Natural killer cell (primary cell): ENCODE results near the gene TPST1. TPM values are rescaled to one million over a fixed set of nuclear protein-coding genes. Genes with fewer than 3 reads are reported as not detected.

ENCODE experiments used
- ATAC-seq, 3 donors: fragments of 150-1000 bp in 2 of 3; fragments of 200-7000 bp in 1 of 3; cut with Tn5 transposase; 1 replicate in 1 of 3; 2 replicates in 2 of 3; pipeline ENCODE4 v1.10.0; 2021; ENCODE audit warnings: mild to moderate bottlenecking in 2 of 3, moderate library complexity in 2 of 3
- DNase-seq, 2 donors: peaks; one replicate each; pipeline versions ENCODE4 v3.0.0 to v3.0.0-alpha.2; 2013 to 2021; ENCODE audit warnings: mixed read lengths in 1 of 2
- H3K27ac ChIP-seq: one replicate; pipeline ENCODE4 v1.5.1; 2013; ENCODE audit warnings: mild to moderate bottlenecking, low read length
- H3K27me3 ChIP-seq: one replicate; pipeline ENCODE4 v1.6.1; 2013; ENCODE audit warnings: low read length; ENCODE audit not compliant: control insufficient read depth, insufficient read depth
- H3K36me3 ChIP-seq: one replicate; pipeline ENCODE4 v1.6.1; 2013; ENCODE audit warnings: low read length; ENCODE audit not compliant: control insufficient read depth, insufficient read depth
- H3K4me1 ChIP-seq: one replicate; pipeline ENCODE4 v1.6.1; 2013; ENCODE audit warnings: low read length; ENCODE audit not compliant: control insufficient read depth, insufficient read depth
- H3K4me3 ChIP-seq: one replicate; pipeline ENCODE4 v1.5.1; 2013; ENCODE audit warnings: low read length
- H3K9me3 ChIP-seq: one replicate; pipeline ENCODE4 v1.6.1; 2013; ENCODE audit warnings: low read length; ENCODE audit not compliant: control insufficient read depth, insufficient read depth
- H3K27ac Mint-ChIP-seq, 2 donors: one replicate each; pipeline ENCODE4 v1.8.0; 2022; ENCODE audit warnings: mild to moderate bottlenecking in 2 of 2, mixed read lengths in 2 of 2, moderate library complexity in 1 of 2
- H3K27me3 Mint-ChIP-seq, 2 donors: one replicate each; pipeline ENCODE4 v1.8.0; 2022; ENCODE audit warnings: low read depth in 2 of 2, mixed read lengths in 2 of 2
- H3K36me3 Mint-ChIP-seq: one replicate; pipeline ENCODE4 v1.8.0; 2022; ENCODE audit warnings: mixed read lengths
- H3K4me1 Mint-ChIP-seq, 2 donors: one replicate each; pipeline ENCODE4 v1.8.0; 2022; ENCODE audit warnings: mixed read lengths in 2 of 2
- H3K4me3 Mint-ChIP-seq: one replicate; pipeline ENCODE4 v1.8.0; 2022; ENCODE audit warnings: mild to moderate bottlenecking, moderate library complexity, mixed read lengths
- H3K9me3 Mint-ChIP-seq, 2 donors: one replicate each; pipeline ENCODE4 v1.8.0; 2022; ENCODE audit warnings: mixed read lengths in 2 of 2
- CTCF ChIP-seq: fragments of 200-600 bp; IDR thresholded peaks from one replicate; pipeline ENCODE4 v1.8.0; 2022; ENCODE audit warnings: antibody characterized with exemption
- WGBS: methylation state at CpG from one replicate; pipeline ENCODE4 v1.1.7; 2013; ENCODE audit warnings: missing lambda C conversion rate; ENCODE audit not compliant: insufficient coverage; 5-methylcytosine and 5-hydroxymethylcytosine counted together
- intact Hi-C: fragments of 100-400 bp; cut with micrococcal nuclease; formaldehyde crosslinking; loops from one replicate; pipeline ENCODE4 v1.14.2; 2022
- total RNA-seq, 4 donors: library from RNA; stranded (reverse); fragments of 120-200 nt in 1 of 4; gene quantifications; one replicate each; pipeline versions ENCODE4 v1.2.3 to v1.2.4, GENCODE V29; 2013 to 2022

TPST1 gene
- total RNA-seq, 3 donors from 2014 or later (not counting 1 experiment from before 2014, with no cell fraction given) = 10.4 to 17.3 (median 14.3) TPM

- peak overlapping the region; percentile 59 for H3K4me3 ChIP-seq
- 79% methylated on average over 10 of the region's 12 CpGs for WGBS
- Mint-ChIP-seq H3K4me3 (peak overlapping the region; percentile 96), H3K4me1 (peaks cover 27% of the 10 kb centered on the region in 2 donors), H3K27me3 (peaks cover 0 to 2% of the 10 kb centered on the region in 2 donors), H3K27ac (peak overlapping the region; percentile 84), H3K36me3 (no peaks in the 10 kb centered on the region), H3K9me3 (no peaks in the 10 kb centered on the region)
- intact Hi-C loops = loop anchor here (5.0 to 10.0 kb wide), 3 partner anchors 92 to 174 kb away; partner anchors contain the start of genes ASL and CRCP
- DNase-seq = peak in 1 of 2 donors; percentile 6
- ATAC-seq = no peak
- no peaks in the 10 kb centered on the region for H3K36me3 ChIP-seq
- H3K27me3 ChIP-seq = peaks cover 2% of the 10 kb centered on the region
- H3K4me1 ChIP-seq = peaks cover 16% of the 10 kb centered on the region
- H3K9me3 ChIP-seq = no peaks in the 10 kb centered on the region
- TF ChIP-seq CTCF = no peak
- no peak overlapping the region for H3K27ac ChIP-seq
These were observed 1.2 kb downstream of the TPST1 start for GRCh38 chr7:66206119-66206933.

GRCh38 chr7:66206934-66207240 is 1.8 kb downstream of the TPST1 start:
- Mint-ChIP-seq H3K27me3 (peaks cover 0 to 2% of the 10 kb centered on the region in 2 donors), H3K4me3 (peak overlapping the region; percentile 59)
- no peak overlapping the region for H3K27ac ChIP-seq

GRCh38 chr7:66207540-66207939 is 2.4 kb downstream of the TPST1 start:
- Histone ChIP-seq H3K4me1 (peaks cover 16% of the 10 kb centered on the region), H3K9me3 (no peaks in the 10 kb centered on the region), H3K27ac (no peak overlapping the region), H3K36me3 (no peaks in the 10 kb centered on the region), H3K27me3 (peaks cover 2% of the 10 kb centered on the region), H3K4me3 (no peak overlapping the region)
- DNase-seq (peak in 1 of 2 donors; percentile 8), ATAC-seq (no peak)
- Mint-ChIP-seq H3K4me1 (peaks cover 21% of the 10 kb centered on the region in 2 donors), H3K36me3 (no peaks in the 10 kb centered on the region), H3K27me3 (peaks cover 0 to 2% of the 10 kb centered on the region in 2 donors), H3K27ac (peak overlapping the region; percentile 2 to 17), H3K9me3 (no peaks in the 10 kb centered on the region), H3K4me3 (peak overlapping the region; percentile 59)
- 0% methylated on average over 3 of the region's 3 CpGs for WGBS
- intact Hi-C loops = loop anchor here (5.0 to 10.0 kb wide), 3 partner anchors 93 to 175 kb away; partner anchors contain the start of genes ASL and CRCP
- no peak for TF ChIP-seq CTCF

More at GRCh38 chr7:66206934-66207240, 1.8 kb downstream of the TPST1 start:
- peaks cover 2% of the 10 kb centered on the region for H3K27me3 ChIP-seq
- ATAC-seq (no peak), DNase-seq (no peak)
- peaks cover 16% of the 10 kb centered on the region for H3K4me1 ChIP-seq
- H3K36me3 ChIP-seq = no peaks in the 10 kb centered on the region
- WGBS = 57% methylated on average over 4 of the region's 5 CpGs
- Mint-ChIP-seq H3K27ac (no peak overlapping the region), H3K9me3 (no peaks in the 10 kb centered on the region), H3K4me1 (peaks cover 27% of the 10 kb centered on the region in 2 donors), H3K36me3 (no peaks in the 10 kb centered on the region)
- intact Hi-C loops = loop anchor here (5.0 to 10.0 kb wide), 3 partner anchors 92 to 175 kb away; partner anchors contain the start of genes ASL and CRCP
- H3K4me3 ChIP-seq = no peak overlapping the region
- no peaks in the 10 kb centered on the region for H3K9me3 ChIP-seq
- TF ChIP-seq CTCF = no peak
